Bronchial epithelial cell (primary cell): ENCODE data around the gene FGF10. TPM values are rescaled to one million over a fixed set of nuclear protein-coding genes. Genes with fewer than 3 reads are reported as not detected.
A peak's percentile ranks its signal among the peaks of the same experiment; 100 is the strongest.

Experiments used
- DNase-seq: peaks from one replicate; pipeline ENCODE4 v3.0.0-alpha.2; 2010; ENCODE audit warnings: low read depth
- FAIRE-seq: peaks from 2 replicates; lab custom pipeline; 2011; peaks lifted over from hg19 to GRCh38; lab: Jason Lieb, UNC
- H3K27me3 ChIP-seq: 2 replicates; pipeline ENCODE4 v1.5.1; 2011; ENCODE audit warnings: low read length; ENCODE audit not compliant: control insufficient read depth, insufficient read depth
- H3K36me3 ChIP-seq: 2 replicates; pipeline ENCODE4 v1.5.1; 2011; ENCODE audit warnings: low read length; ENCODE audit not compliant: control insufficient read depth, insufficient read depth
- H3K4me3 ChIP-seq: 2 replicates; pipeline ENCODE4 v1.5.1; 2011; ENCODE audit warnings: mild to moderate bottlenecking, low read depth, low read length, control low read depth
- total RNA-seq: library from RNA; depleted of rRNA; stranded (reverse); fragments of >200 nt; gene quantifications from 2 replicates; pipeline ENCODE4 v1.2.1, GENCODE V29; 2014
- TF ChIP-seq, protein P1 (sequence below): IDR thresholded peaks from 2 replicates; pipeline ENCODE4 v1.5.1; 2011; ENCODE audit warnings: mild to moderate bottlenecking, moderate library complexity, low read length, control low read depth, inconsistent platforms; ENCODE audit not compliant: insufficient read depth, severe bottlenecking

FGF10 gene
- total RNA-seq, 1 donor from 2014 or later: not detected

DNA sequence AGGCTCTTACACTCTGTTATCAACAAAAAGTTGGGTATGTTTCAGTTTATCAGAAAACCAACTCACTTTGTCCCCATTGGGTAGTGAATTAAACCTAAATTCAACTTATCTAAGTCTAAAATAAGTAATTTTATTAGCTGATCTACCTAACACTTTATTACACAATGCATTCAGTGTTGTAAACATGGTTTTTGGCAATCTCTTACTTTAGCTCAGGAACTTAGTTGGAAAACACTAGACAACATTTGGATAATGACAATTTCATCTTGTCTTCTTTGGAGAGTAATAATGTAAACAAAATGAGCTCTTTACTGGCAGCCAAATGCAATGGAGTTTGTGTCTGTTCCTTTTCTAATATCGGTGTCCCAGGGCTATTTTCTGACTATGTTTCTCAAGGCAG, 33.0 kb downstream of the FGF10 start:
- Histone ChIP-seq H3K4me3 (no peak overlapping the region), H3K36me3 (no peaks in the 10 kb centered on the region), H3K27me3 (no peaks in the 10 kb centered on the region)
- TF ChIP-seq, protein P1, sequence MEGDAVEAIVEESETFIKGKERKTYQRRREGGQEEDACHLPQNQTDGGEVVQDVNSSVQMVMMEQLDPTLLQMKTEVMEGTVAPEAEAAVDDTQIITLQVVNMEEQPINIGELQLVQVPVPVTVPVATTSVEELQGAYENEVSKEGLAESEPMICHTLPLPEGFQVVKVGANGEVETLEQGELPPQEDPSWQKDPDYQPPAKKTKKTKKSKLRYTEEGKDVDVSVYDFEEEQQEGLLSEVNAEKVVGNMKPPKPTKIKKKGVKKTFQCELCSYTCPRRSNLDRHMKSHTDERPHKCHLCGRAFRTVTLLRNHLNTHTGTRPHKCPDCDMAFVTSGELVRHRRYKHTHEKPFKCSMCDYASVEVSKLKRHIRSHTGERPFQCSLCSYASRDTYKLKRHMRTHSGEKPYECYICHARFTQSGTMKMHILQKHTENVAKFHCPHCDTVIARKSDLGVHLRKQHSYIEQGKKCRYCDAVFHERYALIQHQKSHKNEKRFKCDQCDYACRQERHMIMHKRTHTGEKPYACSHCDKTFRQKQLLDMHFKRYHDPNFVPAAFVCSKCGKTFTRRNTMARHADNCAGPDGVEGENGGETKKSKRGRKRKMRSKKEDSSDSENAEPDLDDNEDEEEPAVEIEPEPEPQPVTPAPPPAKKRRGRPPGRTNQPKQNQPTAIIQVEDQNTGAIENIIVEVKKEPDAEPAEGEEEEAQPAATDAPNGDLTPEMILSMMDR: no peak
- no peak for FAIRE-seq
- DNase-seq: no peak

DNA sequence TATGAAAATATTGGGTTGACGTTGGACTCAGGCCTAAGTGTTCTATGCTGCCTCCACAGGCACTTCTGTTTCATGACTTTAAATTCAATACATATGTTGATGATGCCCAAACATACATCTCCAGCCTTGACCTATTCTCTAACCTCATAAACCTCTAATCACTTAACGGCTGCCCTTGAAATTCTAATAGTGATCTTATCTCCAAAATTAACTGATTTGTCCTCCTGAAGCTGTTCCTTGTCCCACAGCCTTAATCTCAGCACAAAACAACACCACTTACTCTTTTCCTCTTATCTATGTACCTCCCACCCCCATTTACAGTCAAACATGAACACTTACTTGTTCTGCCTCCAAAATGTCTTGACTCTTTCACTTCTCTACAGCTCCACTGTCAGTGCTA, 43.3 kb downstream of the FGF10 start:
- TF ChIP-seq, protein P1: no peak
- Histone ChIP-seq H3K36me3 (no peaks in the 10 kb centered on the region), H3K27me3 (no peaks in the 10 kb centered on the region), H3K4me3 (no peak overlapping the region)
- no peak for DNase-seq
- FAIRE-seq: no peak

DNA sequence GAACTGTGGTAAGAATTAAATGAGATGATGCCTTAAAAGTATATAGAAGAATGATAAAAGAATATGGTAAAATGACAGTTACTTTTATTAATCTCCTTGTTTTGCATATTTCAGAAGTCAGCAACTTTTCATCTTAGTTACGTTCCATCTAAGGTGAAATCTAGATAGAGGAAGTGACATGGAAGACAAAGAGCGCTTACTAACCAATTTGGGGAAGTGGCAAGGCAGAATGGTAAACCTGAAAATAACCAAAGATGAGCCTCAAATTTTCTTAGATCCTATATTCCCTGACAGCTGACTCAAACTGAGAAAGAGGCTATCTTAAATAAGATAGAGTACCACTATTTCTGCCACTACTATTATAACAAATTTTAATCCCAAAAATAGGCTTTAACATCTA, 52.5 kb downstream of the FGF10 start:
- H3K36me3 ChIP-seq: no peaks in the 10 kb centered on the region
- TF ChIP-seq, protein P1: no peak
- H3K4me3 ChIP-seq: no peak overlapping the region
- DNase-seq (no peak), FAIRE-seq (no peak)
- no peaks in the 10 kb centered on the region for H3K27me3 ChIP-seq

DNA sequence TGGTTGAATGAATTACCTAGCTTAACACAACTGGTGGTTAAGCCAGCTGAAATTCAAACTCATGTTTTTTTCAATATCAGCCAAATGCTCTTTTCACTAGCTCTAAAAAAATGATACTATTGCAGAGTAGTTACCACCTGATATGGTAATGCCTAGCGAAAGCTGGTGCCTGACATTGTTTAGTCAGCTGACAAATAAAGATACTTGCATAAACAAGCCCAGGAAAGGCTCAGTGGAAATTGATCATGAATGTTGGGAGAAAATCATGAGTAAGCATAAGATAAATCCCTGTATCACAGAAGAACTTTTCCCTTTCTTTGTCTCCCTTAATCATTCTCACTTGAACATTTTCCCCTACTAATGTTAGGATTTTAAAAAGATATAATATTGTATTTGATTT, 54.6 kb downstream of the FGF10 start:
- Histone ChIP-seq H3K36me3 (no peaks in the 10 kb centered on the region), H3K27me3 (no peaks in the 10 kb centered on the region), H3K4me3 (no peak overlapping the region)
- peak; percentile 48 for DNase-seq
- no peak for FAIRE-seq
- TF ChIP-seq, protein P1: no peak

DNA sequence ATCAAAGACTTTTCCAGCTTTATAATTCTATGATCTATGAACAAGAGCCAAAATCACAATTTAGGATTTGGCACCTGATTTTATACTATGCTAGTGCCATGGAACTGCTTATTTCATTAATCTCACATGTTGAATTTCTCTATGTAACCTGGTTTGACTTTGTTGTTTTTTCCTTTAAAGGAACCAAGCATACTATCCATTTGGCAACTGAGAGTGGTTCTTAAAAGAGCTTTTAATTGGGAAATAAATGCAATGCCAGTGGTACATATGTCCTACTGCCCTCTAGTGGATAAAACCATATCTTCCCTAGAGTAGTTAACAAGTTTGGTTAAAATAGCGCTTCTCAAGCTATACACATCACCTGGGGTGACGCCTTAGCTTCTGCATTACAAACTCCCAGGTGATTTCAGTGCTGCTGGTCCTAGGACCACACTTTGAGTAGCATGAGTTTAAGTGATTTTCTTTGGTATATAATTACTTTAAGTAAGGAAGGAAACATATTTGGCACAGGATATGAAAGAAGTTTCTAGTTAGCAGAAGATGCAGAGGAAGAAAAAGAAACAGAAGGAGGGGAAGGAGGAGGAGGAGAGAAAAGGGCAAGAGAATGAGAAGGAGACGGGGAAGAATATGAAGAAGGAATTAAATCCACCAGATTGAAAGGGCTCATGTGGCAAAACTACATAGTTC, 56.8 kb downstream of the FGF10 start:
- Histone ChIP-seq H3K27me3 (no peaks in the 10 kb centered on the region), H3K36me3 (no peaks in the 10 kb centered on the region), H3K4me3 (no peak overlapping the region)
- FAIRE-seq (no peak), DNase-seq (peak; percentile 57)
- TF ChIP-seq, protein P1: peak; percentile 54
